ENCODE data around the gene SCAANT1.

- no peak for TF ChIP-seq EZH2 (IDR thresholded peaks at IDR 0.05; ENCODE audit: borderline replicate concordance, low read length)
- no peak for TF ChIP-seq CTCF (IDR thresholded peaks at IDR 0.05; ENCODE audit: low read length)
Measured at GRCh38 chr3:63862804-63863149, 49.4 kb downstream of the SCAANT1 start.
